Measurements from ENCODE around the gene ZMIZ1.

The ZMIZ1 gene

DNA sequence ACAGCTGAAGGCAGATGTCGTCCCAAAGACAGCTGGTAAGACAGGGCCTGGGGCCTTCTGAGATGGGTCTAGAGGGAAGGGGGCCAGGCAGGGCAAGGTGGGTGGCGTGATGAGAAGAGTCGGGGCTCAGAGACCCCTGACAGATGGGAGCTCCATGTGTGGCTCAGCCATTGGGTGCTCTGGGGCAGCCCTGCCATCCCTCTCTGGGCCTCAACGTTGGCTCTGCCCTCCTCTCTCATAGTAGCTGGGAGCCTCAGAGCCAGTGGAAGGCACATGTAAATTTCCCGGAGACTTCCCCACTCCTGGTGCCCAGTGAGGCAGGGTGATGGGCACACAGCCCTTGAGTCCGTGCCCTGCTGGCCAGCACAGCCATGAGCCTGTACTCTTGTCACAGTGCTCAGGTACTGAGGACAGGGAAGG is 280.3 kb downstream of the ZMIZ1 start:
- DNase-seq, result no peak

DNA sequence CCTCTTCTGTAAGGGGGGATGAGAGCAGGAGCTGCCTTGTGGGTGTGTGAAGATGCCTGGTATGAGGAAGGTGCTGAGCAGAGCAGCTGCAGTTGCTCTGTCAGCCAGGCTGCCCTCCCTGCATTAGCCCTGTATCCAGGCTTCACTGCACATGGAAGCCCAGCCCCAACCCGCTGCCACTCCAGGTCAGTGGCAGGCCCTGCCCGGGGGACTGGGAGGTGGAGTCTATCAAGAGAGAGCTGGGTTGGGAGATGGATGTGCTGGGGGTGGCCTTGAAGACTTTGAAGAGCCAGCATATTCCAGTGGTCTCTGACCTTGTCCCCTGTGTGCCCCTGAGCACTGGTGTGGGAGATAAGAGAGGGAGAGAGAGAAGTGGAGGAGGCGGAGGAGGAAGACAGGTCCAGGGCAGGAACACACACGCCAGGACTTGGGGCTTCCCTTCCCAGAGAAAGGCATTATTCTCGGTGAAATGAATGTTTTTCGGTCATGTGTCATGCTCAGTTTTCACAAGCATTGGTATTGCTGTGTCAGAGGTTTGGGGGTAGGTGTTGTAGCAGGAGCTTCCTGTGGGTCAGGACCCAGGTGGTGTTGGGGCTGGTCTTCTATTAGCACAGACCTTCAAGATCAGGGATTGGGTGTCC is 281.1 kb downstream of the ZMIZ1 start:
- DNase-seq, result no peak

DNA sequence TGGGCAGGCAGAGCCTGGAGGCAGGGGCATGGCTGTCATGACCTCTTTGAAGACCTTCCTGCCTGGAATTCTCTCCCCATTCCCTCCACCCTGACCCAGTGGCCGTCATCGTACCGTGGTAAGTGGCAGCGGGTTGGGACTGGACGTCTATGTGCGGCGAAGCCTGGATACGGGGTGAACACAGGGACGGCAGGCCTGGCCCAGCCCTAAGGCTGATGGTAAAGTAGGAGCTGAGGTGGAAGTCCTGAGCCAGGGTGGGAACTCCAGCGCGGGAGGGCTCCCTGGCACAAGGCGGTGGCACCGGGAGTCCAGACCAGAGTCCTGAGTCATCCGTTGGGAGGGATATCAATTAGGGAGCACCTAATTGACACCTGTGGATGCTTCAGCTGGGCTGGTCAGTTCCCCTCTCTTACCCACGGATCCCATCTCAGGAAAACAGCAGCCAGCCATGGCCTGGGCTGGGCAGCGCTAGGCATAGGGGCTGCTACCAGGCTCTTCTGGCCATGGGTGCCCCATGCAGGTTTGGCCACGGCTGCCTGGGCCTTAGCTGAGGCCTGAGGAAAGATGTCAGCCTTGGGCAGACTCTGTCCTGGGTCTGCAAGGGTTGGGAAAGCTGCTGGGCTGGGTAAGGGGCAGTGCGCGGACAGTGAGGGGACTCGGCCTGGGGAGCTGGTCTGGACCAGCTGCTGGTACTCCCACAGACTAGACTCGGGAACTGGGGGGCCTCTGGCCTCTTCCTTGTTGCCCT is 281.8 kb downstream of the ZMIZ1 start:
- no peak for DNase-seq

DNA sequence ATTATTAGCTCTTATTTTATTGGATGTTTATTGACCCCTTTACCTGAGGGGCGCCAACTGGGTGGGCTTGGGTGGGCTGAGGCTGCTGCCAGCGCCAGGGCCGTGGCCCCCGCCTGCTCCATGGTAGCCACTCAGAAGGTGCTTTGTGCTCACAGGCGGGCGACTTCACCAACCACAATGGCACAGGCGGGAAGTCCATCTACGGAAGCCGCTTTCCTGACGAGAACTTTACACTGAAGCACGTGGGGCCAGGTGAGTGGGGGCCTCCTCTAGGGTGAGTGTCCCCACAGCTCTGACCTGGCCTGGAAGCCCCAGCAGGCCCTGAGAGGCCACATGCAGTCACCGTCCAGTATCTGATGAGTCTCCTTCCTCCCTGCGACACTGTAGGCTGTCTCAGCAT is 282.6 kb downstream of the ZMIZ1 start:
- DNase-seq, result no peak

DNA sequence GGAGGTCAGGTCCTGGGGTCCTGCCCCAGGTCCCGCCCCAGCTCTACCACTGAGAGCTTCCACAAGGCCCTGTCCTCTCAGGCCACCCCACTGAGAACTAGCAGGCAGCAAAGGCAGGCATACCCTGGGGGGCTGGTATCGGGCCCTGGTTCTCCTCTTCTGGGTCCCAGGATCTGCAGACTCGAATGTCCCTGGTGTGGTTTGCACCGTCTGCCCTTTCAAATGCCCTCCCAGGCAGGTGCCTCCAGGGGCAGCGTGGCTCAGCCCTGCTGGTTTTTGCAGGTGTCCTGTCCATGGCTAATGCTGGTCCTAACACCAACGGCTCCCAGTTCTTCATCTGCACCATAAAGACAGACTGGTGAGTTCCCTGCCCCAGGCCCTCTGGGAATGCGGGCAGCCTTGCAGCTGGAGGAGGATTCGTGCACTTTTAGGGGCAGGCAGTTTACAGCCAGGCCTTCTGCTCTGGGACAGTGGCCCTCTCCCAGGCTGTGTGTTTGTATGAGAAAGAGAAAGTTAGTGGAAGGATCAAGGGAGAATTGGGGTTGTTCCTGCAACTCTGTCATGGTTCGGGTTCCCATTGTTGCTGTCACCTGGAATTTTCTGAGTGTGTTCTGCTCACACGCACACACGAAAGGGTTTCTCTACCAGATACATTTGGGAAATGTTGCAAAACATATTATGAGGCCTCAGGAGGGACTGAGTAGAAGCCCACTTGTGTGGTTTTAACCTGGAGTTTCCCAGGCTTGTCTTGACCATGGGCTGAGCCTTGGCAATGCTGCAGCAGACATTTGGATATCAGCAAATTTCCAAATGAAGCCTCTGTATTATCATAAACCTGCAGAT is 283.5 kb downstream of the ZMIZ1 start:
- DNase-seq, result no peak

DNA sequence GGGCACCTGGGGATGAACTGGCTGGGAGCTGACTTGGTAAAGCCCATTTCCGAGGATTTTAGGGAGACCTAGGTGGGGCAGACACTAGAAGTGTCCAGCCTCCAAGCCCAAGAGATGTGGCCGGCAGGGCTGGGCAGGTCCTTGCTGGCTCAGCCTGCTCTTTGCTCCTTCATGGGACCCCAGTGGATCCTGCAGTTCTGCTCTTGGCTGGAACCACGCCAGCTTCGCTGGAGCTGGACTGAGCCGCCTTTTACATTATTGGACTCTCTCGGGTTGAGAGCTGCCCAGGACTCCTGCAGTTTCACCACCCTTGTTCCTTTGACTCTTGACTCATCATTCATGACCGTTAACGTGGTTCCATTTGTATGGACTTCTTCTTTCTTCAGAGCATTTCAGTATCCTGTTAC is 284.2 kb downstream of the ZMIZ1 start:
- DNase-seq, result no peak

DNA sequence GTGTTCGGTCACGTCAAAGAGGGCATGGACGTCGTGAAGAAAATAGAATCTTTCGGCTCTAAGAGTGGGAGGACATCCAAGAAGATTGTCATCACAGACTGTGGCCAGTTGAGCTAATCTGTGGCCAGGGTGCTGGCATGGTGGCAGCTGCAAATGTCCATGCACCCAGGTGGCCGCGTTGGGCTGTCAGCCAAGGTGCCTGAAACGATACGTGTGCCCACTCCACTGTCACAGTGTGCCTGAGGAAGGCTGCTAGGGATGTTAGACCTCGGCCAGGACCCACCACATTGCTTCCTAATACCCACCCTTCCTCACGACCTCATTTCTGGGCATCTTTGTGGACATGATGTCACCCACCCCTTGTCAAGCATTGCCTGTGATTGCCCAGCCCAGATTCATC is 285.0 kb downstream of the ZMIZ1 start:
- DNase-seq, result no peak

DNA sequence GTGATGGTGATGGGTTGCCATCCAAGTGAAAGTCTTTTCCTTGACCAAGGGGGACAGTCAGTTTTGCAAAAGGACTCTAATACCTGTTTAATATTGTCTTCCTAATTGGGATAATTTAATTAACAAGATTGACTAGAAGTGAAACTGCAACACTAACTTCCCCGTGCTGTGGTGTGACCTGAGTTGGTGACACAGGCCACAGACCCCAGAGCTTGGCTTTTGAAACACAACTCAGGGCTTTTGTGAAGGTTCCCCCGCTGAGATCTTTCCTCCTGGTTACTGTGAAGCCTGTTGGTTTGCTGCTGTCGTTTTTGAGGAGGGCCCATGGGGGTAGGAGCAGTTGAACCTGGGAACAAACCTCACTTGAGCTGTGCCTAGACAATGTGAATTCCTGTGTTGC is 285.4 kb downstream of the ZMIZ1 start:
- no peak for DNase-seq

DNA sequence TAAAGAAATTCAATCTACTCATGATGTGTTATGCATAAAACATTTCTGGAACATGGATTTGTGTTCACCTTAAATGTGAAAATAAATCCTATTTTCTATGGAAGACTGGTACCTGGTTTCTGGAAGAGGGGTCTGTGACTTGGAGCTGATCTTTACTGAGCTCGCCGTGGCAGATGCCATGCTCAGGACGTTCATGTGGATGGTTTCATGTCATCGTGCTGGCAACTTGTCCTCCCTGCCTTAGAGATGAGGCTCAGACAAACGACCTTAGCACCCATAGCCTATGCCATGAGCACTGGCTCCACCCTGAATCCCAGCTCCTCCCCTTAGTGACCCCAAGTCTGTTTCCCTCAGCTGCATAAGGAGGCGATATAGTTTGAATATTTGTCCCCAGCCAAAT is 285.8 kb downstream of the ZMIZ1 start:
- DNase-seq, result no peak

DNA sequence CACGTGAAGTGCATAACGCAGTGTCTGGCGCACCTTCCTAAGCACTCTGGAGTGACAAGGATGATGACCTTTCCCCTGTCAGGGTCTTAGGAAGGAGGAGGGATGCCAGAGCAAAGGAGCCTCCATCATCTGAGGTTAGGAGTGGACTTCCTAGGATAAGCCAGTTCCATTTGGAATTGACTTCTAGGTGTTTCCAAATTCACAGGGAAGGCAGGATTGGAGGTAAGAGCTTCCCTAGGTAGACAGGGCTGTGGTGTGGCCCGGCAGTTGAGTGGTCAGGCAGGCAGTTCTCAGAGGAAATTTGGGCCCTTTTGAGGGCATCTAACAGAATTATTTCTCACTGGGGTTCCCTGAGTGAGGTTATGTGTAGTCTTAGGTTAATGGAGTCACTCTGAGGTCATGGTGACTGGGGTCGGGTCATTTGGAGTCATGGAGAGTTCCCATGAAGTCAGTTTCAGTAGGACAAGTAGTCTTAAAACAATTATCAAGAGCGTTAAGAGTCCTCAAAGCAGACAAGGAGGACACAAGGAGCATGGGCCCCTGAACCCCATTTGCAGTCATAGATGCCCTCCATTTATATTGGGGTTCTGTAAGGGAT is 286.8 kb downstream of the ZMIZ1 start:
- DNase-seq, result no peak

DNA sequence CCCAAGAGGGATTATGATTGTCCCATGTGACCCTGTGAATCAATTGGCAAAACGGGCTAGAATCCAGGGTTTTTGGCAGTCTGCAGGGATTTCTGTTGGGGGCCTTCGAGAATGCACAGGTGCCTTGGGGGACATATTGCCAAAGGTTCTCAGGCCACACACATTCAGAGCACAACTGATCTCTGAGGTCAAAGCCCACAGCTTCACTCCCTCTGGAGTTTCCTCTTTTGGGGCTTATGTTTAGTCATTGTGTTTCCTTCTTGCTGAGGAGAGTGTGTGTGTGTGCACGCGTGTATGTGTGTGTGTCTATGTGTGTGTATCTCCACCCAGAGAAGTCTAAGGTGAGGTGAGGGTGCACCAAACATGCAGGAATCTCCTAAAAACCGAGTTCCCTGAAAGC is 287.3 kb downstream of the ZMIZ1 start:
- DNase-seq, result no peak

DNA sequence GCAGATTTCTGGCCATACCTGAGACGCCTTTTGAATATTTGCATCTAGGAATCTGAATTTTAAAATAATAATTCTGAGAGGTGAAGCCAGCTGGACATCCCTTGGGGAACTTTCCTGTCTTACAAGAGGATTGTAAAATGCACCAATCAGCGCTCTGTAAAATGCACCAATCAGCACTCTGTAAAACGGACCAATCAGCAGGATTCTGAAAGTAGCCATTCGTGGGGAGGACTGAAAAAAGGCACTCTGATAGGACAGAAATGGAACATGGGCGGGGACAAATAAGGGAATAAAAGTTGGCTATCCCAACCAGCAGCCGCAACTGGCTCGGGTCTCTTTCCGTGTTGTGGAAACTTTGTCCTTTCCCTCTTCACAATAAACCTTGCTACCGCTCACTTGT is 288.4 kb downstream of the ZMIZ1 start:
- no peak for DNase-seq

DNA sequence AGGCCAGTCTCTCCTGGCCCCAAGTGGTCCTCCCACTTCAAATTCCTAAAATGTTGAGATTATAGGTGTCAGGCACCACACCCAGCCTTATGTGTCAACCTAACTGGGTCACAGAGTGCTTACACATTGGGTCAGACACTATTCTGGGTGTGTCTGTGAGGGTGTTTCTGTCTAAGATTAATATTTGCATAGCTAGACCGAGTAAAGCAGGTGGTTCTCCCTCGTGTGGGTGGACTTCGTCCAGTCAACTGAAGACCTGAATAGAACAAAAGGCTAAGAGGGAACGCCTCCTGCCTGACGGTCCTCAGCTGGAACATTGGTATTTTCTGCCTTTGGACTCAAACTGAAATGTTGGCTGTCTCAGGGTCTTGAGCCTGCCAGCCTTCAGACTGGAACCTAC is 290.0 kb downstream of the ZMIZ1 start:
- DNase-seq, result no peak

DNA sequence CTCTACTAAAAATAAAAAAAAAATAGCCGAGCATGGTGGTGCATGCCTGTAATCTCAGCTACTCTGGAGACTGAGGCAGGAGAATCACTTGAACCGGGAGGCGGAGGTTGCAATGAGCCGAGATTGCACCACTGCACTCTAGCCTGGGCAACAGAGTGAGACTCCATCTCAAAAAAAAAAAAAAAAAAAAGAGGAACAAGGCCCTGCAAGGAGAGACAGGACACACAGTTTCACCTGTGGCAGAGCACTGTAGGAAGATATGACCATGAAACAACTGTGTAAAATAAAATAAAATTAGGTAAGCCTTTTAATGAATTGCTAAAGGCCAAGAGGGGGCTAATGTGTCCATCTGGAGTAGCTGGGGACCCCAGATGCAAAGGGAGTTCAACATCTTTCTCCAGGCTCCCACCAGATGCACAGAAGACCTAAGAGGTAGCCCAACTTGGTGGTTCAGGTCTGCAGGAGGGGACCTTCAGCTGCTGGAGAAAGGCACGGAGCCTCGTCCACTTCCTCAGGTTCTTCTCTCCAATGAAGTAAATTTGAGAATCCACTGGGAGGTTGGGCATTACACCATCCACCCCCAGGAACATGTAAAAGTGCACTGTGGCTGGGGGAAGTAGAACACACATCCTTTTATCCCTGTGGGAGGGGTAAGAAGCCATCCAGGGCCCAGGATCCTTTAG is 291.2 kb downstream of the ZMIZ1 start:
- DNase-seq, result no peak

DNA sequence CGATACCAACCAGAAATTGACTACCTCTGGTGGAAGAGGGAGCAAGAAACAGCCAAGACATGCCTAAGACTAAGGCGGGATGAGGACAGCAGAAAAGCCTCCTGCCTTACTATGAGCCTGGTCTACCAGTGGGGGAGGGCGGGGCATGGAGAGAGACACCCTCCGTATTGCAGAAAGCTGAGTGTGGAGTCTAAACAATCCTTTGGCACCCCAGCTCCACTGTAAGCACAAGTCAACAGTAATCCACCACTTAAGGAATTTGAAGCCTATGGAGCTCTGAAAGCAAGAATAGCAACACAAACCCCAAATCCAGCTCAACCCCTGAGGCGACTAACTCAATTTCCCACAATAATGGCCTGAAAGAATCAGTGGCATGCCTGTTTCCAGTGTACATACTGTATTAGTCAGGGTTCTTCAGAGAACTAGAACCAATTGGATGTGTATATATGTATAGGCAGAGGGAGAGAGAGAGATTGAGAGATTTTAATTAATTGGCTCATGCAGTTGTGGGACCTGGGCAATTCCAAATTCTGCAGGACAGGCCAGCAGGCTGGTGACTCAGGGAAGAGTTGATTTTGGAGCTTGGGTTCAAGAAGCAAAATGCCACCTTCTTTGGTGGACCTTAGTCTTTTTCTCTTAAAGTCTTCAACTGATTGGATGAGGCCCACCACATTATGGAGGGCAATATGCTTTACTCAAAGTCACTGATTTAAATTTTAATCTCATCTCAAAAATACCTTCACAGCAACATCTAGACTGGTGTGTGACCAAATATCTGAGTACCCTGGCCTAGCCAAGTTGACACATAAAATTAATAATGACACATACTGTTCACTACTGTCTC is 292.0 kb downstream of the ZMIZ1 start:
- no peak for DNase-seq

DNA sequence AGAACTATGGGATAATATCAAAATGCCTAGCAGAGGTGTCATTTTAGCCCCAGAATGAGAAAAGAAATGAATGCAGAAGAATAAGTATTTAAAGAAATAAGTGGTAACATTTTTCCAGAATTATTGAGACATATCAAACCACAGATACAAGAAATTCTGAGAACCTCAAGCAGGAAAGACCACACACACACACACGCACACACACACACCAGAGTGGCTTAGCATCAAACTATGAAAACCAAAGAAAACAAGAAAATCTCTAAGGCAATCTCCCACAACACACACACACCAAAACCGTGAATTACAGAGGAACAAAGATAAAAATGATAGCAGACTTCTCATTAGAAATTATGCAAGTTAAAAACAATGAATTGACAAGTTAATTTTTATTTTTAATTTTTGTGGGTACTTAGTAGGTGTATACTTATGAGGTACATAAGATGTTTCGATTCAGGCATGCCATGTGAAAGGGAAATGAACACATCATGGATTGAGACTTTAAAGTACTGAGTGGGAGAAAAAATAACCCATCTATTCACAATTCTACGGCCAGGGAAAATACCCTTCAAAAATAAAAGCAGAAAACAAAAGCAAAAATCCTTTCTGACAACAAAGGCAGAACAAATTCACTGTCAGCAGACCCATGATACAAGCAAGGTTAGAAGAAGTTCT is 293.1 kb downstream of the ZMIZ1 start:
- no peak for DNase-seq
